Stimulated activated CD4-positive, alpha-beta T cell treated with anti-CD3 and anti-CD28 coated beads, TNF-alpha, amount 100 ng/mL, for 24 hours (primary cell): ENCODE data around the gene CYS1.
"Not testable (repeated sequence)": the region's sequence is repeated elsewhere in the genome, so short reads cannot be mapped to it uniquely, and the experiment has no call there.

Source experiments
- DNase-seq, 3 experiments: peaks; one replicate each; pipeline ENCODE4 v3.0.0-alpha.2; 2020; ENCODE audit warnings: low read depth in 3 of 3

The CYS1 gene

DNA sequence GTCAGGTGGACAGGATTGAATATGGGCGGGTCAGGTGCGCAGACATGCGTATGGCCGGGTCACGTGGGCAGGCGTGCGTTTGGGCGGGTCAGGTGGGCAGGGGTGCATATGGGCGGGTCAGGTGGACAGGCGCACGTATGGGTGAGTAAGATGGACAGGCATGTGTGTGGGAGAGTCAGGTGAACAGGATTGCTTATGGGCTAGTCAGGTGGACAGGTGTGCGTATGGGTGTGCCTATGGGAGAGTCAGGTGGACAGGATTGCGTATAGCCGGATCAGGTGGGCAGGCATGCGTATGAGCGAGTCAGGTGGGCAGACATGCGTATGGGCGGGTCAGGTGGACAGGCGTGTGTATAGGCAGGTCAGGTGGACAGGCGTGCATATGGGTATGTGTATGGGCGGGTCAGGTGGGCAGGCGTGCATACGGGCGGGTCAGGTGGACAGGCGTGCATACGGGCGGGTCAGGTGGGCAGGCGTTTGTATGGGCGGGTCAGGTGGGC, 67.2 kb downstream of the CYS1 start:
- no peak for DNase-seq

DNA sequence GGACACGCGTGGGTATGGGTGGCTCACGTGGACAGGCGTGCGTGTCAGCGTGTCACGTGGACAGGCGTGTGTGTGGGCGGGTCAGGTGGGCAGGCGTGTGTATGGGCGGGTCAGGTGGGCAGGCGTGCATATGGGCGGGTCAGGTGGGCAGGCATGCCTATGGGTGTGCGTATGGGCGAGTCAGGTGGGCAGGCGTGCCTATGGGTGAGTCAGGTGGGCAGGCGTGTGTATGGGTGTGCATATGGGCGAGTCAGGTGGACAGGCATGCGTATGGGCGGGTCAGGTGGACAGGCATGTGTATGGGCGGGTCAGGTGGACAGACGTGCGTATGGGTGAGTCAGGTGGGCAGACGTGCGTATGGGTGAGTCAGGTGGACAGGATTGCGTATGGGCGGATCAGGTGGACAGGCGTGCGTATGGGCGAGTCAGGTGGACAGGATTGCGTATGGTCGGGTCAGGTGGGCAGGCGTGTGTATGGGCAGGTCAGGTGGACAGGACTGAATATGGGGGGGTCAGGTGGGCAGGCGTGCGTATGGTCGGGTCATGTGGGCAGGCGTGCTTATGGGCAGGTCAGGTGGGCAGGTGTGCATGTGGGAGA, 67.7 kb downstream of the CYS1 start:
- DNase-seq = not testable (repeated sequence)

DNA sequence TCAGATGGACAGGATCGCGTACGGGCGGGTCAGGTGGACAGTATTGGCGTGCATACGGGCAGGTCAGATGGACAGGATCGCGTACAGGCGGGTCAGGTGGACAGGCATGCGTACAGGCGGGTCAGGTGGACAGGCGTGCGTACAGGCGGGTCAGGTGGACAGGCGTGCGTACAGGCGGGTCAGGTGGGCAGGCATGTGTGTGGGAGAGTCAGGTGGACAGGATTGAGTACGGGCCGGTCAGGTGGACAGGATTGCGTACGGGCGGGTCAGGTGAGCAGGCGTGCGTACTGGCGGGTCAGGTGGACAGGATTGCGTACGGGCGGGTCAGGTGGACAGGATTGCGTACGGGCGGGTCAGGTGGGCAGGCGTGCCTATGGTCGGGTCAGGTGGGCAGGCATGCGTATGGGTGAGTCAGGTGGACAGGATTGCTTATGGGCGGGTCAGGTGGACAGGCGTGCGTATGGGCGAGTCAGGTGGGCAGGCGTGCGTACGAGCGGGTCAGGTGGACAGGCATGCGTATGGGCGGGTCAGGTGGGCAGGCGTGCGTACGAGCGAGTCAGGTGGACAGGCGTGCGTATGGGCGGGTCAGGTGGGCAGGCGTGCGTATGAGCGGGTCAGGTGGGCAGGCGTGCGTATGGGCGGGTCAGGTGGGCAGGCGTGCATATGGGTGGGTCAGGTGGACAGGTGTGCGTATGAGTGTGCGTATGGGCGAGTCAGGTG, 68.4 kb downstream of the CYS1 start:
- not testable (repeated sequence) for DNase-seq

DNA sequence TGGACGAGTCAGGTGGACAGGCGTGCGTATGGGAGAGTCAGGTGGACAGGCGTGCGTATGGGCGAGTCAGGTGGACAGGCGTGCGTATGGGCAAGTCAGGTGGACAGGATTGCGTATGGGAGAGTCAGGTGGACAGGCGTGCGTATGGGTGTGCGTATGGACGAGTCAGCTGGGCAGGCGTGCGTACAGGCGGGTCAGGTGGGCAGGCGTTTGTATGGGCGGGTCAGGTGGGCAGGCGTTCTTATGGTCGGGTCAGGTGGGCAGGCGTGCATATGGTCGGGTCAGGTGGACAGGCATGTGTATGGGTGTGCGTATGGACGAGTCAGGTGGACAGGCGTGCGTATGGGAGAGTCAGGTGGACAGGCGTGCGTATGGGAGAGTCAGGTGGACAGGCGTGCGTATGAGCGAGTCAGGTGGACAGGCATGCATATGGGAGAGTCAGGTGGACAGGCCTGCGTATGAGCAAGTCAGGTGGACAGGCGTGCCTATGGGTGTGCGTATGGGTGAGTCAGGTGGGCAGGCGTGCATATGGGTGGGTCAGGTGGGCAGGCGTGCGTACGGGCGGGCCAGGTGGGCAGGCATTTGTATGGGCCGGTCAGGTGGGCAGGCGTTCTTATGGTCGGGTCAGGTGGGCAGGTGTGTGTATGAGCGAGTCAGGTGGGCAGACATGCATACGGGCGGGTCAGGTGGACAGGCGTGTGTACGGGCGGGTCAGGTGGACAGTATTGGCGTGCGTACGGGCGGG, 69.2 kb downstream of the CYS1 start:
- not testable (repeated sequence) for DNase-seq

DNA sequence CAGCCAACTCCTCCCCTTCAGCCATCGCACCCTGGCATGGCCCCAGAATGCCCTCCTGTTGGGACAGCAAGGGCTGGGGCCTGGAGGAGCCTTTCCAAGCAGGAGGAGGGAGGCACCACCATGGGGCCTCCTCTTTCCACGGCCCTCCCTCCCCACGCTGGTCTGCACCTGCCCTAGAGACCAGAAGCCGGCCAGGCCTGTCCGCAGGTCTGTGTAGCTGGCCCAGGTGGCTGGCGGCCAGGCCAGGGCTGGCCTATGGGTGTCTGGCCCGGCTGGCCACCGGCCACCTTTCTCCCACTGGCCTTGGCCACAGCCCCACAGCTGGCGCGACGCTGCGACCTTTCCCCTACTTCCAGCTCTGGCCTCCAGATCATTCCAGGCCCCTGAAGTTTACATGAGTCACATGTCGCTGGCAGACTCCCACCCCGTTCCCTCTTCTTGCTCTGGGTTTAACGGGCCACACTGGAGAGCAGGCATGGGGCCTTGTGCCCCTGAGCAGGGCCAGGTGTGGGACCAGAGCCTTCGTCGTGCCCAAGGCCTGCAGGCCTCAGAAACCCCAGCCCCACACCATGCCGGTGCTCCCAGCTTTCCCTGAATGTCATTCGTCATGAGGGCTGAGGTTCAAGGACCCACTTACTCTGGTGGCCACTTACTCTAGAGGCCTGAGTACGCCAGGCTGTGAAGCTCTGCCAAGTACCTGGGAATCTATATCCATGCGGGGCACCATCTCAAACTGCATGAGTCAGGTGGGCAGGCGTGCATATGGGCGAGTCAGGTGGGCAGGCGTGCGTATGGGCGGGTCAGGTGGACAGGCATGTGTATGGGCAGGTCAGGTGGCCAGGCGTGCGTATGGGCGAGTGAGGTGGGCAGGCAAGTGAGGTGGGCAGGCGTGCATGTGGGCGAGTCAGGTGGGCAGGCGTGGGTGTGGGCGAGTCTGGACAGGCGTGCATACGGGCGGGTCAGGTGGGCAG, 70.1 kb downstream of the CYS1 start:
- no peak for DNase-seq

DNA sequence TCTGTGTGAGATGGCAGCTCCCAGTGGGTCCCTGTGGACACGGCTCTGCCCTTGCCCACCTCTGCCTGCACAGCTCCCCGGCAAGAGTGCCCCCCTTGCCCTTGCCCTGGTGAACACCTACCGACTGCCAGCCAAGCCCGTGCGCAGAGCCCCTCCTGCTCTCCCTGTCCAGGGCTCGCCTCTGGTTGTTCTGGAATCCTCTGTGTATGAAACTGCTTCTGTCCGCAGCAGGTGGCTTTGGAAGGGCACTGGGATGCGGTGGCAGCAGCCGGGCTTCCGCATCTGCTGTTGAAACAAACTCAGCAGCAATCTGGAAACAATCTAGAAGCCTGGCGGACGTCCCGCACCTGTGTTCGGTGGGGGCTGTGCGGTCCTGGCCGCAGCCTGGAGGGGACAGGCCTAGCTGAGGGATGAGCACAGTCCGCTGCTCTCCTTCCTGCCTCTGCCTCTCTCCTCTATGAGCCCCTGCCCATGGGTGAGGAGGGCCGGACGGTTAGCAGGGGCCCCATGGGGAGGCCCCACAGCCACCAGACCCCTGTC, 70.9 kb downstream of the CYS1 start:
- no peak for DNase-seq

DNA sequence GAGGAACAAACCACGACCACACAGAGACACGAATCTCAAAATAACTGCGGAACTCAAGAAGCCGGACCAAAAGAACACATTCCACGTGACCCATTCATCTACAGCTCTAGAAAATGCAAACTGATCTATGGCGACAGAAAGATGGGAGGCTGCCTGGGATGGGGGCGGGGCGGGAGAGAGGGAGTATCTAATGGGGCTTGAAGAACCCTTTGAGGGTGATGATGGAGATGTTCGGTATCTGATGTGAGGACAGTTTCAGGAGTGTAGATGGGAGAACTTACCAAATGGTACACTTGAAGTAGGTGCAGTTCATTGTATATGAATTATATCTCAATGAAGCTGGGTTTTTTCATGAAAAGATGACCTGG, 71.4 kb downstream of the CYS1 start:
- DNase-seq = no peak

DNA sequence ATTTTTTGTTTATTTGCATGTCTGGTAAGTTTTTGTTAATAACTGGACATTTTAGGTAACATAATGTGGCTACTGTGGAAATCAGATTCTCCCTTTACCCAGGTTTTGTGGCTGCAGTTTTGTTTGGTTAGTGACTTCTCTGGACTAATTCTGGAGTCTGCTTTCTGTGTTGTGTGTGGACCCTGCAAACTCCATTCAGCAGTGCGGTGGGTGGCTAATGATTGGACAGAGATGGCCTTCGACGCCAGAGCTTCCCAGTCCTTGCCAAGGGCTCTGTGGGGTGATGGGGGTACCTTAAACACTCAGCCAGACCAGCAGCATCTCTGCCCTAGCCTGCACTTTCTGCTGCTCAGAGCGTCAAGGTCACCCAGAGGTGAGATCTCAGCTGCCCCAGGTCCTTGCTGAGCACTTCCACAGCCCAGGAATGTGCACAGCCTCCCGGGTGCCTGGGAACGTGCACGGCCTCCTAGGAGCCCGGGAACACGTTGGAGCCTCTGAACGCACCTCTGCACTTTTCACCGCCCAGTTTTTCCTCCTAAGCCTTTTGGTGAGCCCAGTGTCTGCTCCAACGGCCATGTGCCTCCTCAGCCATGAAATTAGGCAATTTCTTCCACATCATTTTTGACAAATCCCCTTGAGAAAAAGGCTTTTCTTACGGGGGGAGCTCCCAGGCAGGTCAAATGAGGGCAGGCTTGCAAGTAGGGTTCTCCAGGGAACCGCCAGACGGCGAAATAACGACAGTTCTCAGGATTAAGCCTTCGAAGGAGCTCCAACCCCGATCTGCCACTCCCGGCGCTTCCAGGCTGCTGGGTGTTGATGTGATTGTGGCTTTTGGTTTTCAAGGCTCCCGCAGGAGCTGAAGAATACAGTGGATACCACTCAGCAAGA, 72.0 kb downstream of the CYS1 start:
- DNase-seq = no peak

DNA sequence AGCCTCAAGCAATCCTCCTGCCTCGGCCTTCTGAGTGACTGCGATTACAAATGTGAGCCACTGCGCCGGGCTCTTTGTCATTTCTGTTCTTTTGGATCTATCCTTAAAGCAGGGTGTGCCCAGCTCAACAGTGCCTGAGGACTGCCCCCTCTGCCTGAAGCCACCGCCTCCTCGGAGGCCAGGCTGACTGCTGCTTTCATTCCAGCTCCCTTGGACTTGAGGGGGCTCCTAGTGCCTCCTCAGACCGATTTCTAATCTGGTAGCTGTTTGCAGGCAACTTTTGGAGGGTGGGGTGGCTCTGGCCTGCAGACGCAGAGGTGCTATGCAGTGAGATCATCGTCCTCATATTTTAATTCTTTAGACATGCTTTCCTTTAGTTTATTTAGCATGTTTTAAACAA, 72.8 kb downstream of the CYS1 start:
- DNase-seq = no peak
